ENCODE results near the gene SP140L.
"Not testable (repeated sequence)": the region's sequence is repeated elsewhere in the genome, so short reads cannot be mapped to it uniquely, and the experiment has no call there.

Gene SP140L

GRCh38 chr2:230362030-230362691 lies 35.2 kb downstream of the SP140L start:
- no peak overlapping the region for H3K4me3 ChIP-seq (ENCODE audit: insufficient read depth, low read depth, low read length)
- H3K36me3 ChIP-seq (ENCODE audit: control insufficient read depth, insufficient read depth, low read length), result no peaks in the 10 kb centered on the region
- no peaks in the 10 kb centered on the region for H3K4me1 ChIP-seq (ENCODE audit: control insufficient read depth, insufficient read depth, low read length)
- no peak overlapping the region for H3K27ac ChIP-seq (ENCODE audit: insufficient read depth, low read depth, low read length, poor library complexity, severe bottlenecking)
- no peaks in the 10 kb centered on the region for H3K9me3 ChIP-seq (ENCODE audit: control insufficient read depth, low read length)
- no peaks in the 10 kb centered on the region for H3K27me3 ChIP-seq (ENCODE audit: control insufficient read depth, insufficient read depth, low read length, poor library complexity, severe bottlenecking)
- WGBS, 2 experiments, result 96 to 100% methylated on average over 1 of the region's 1 CpG

GRCh38 chr2:230382108-230382507 lies 55.1 kb downstream of the SP140L start:
- H3K27ac ChIP-seq (ENCODE audit: insufficient read depth, low read depth, low read length, poor library complexity, severe bottlenecking), result no peak overlapping the region
- WGBS, 2 experiments, result 94 to 100% methylated on average over 2 of the region's 2 CpGs
- H3K4me1 ChIP-seq (ENCODE audit: control insufficient read depth, insufficient read depth, low read length), result no peaks in the 10 kb centered on the region
- H3K9me3 ChIP-seq (ENCODE audit: control insufficient read depth, low read length), result no peaks in the 10 kb centered on the region
- H3K4me3 ChIP-seq (ENCODE audit: insufficient read depth, low read depth, low read length), result no peak overlapping the region
- no peaks in the 10 kb centered on the region for H3K36me3 ChIP-seq (ENCODE audit: control insufficient read depth, insufficient read depth, low read length)
- H3K27me3 ChIP-seq (ENCODE audit: control insufficient read depth, insufficient read depth, low read length, poor library complexity, severe bottlenecking), result no peaks in the 10 kb centered on the region

DNA sequence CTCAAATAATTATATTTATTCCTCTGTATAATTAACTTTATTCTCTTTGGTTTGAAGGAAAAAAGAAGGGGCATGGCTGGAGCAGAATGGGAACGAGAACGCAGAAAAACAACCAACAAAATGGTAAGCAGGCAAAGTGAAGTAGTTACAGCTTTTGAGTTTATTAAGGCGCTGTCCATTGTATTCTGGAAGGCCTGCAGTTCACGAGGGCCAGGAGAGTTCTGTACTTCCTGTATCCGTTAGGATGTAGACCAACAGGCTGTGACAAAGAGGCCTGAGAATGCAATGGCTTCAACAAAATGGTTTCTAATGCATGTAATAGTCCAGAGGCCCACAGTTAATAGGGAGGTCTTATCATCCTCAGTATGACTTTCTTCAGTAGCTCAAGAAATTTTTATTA lies 56.5 kb downstream of the SP140L start:
- 92 to 94% methylated on average over 5 of the region's 5 CpGs for WGBS, 2 experiments
- H3K36me3 ChIP-seq (ENCODE audit: control insufficient read depth, insufficient read depth, low read length), result no peaks in the 10 kb centered on the region
- H3K4me1 ChIP-seq (ENCODE audit: control insufficient read depth, insufficient read depth, low read length), result no peaks in the 10 kb centered on the region

DNA sequence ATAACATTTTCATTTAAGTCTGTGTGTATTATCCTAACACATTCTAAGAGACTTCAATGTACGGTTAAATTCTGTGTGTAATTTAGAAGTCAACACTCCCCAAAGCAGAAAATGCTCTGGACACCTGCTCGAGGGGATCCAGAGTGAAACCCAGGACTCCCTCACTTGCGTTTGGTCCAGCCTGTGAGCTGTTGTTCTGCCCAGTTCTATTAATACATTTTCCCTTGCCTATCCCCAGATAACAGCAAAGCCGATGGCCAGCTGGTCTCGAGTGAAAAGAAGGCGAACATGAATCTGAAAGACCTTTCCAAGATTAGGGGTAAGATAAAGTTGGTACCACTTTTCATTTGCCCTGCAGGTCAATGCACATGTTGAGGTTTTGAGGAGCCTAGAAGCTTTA lies 58.0 kb downstream of the SP140L start:
- H3K27me3 ChIP-seq (ENCODE audit: control insufficient read depth, insufficient read depth, low read length, poor library complexity, severe bottlenecking), result no peaks in the 10 kb centered on the region
- no peak overlapping the region for H3K4me3 ChIP-seq (ENCODE audit: insufficient read depth, low read depth, low read length)
- no peak overlapping the region for H3K27ac ChIP-seq (ENCODE audit: insufficient read depth, low read depth, low read length, poor library complexity, severe bottlenecking)
- no peaks in the 10 kb centered on the region for H3K4me1 ChIP-seq (ENCODE audit: control insufficient read depth, insufficient read depth, low read length)
- 94 to 95% methylated on average over 6 of the region's 6 CpGs for WGBS, 2 experiments
- H3K36me3 ChIP-seq (ENCODE audit: control insufficient read depth, insufficient read depth, low read length), result no peaks in the 10 kb centered on the region
- H3K9me3 ChIP-seq (ENCODE audit: control insufficient read depth, low read length), result no peaks in the 10 kb centered on the region

More for the DNA sequence above, 56.5 kb downstream of the SP140L start:
- Histone ChIP-seq H3K27me3 (ENCODE audit: control insufficient read depth, insufficient read depth, low read length, poor library complexity, severe bottlenecking) (no peaks in the 10 kb centered on the region), H3K27ac (ENCODE audit: insufficient read depth, low read depth, low read length, poor library complexity, severe bottlenecking) (no peak overlapping the region), H3K9me3 (ENCODE audit: control insufficient read depth, low read length) (no peaks in the 10 kb centered on the region), H3K4me3 (ENCODE audit: insufficient read depth, low read depth, low read length) (no peak overlapping the region)

- Histone ChIP-seq H3K9me3 (ENCODE audit: control insufficient read depth, low read length) (no peaks in the 10 kb centered on the region), H3K27ac (ENCODE audit: insufficient read depth, low read depth, low read length, poor library complexity, severe bottlenecking) (no peak overlapping the region), H3K4me1 (ENCODE audit: control insufficient read depth, insufficient read depth, low read length) (no peaks in the 10 kb centered on the region), H3K4me3 (ENCODE audit: insufficient read depth, low read depth, low read length) (no peak overlapping the region), H3K27me3 (ENCODE audit: control insufficient read depth, insufficient read depth, low read length, poor library complexity, severe bottlenecking) (no peaks in the 10 kb centered on the region), H3K36me3 (ENCODE audit: control insufficient read depth, insufficient read depth, low read length) (no peaks in the 10 kb centered on the region)
- 88 to 90% methylated on average over 2 of the region's 2 CpGs for whole genome bisulfite sequencing, 2 experiments
These were observed 67.3 kb downstream of the SP140L start for GRCh38 chr2:230394301-230394700.

- H3K4me1 ChIP-seq (ENCODE audit: control insufficient read depth, insufficient read depth, low read length); H3K27me3 ChIP-seq (ENCODE audit: control insufficient read depth, insufficient read depth, low read length, poor library complexity, severe bottlenecking): not testable (repeated sequence)
- 94 to 96% methylated on average over 6 of the region's 6 CpGs for WGBS, 2 experiments
These were observed 71.7 kb downstream of the SP140L start for GRCh38 chr2:230398698-230399097.

GRCh38 chr2:230400041-230400440 lies 73.0 kb downstream of the SP140L start:
- Histone ChIP-seq H3K27ac (ENCODE audit: insufficient read depth, low read depth, low read length, poor library complexity, severe bottlenecking) (no peak overlapping the region), H3K4me1 (ENCODE audit: control insufficient read depth, insufficient read depth, low read length) (no peaks in the 10 kb centered on the region), H3K9me3 (ENCODE audit: control insufficient read depth, low read length) (no peaks in the 10 kb centered on the region), H3K4me3 (ENCODE audit: insufficient read depth, low read depth, low read length) (no peak overlapping the region), H3K36me3 (ENCODE audit: control insufficient read depth, insufficient read depth, low read length) (no peaks in the 10 kb centered on the region), H3K27me3 (ENCODE audit: control insufficient read depth, insufficient read depth, low read length, poor library complexity, severe bottlenecking) (no peaks in the 10 kb centered on the region)
- 93 to 96% methylated on average over 7 of the region's 7 CpGs for WGBS, 2 experiments

More at GRCh38 chr2:230398698-230399097, 71.7 kb downstream of the SP140L start:
- H3K27ac ChIP-seq (ENCODE audit: insufficient read depth, low read depth, low read length, poor library complexity, severe bottlenecking); H3K36me3 ChIP-seq (ENCODE audit: control insufficient read depth, insufficient read depth, low read length); H3K9me3 ChIP-seq (ENCODE audit: control insufficient read depth, low read length); H3K4me3 ChIP-seq (ENCODE audit: insufficient read depth, low read depth, low read length): not testable (repeated sequence)

DNA sequence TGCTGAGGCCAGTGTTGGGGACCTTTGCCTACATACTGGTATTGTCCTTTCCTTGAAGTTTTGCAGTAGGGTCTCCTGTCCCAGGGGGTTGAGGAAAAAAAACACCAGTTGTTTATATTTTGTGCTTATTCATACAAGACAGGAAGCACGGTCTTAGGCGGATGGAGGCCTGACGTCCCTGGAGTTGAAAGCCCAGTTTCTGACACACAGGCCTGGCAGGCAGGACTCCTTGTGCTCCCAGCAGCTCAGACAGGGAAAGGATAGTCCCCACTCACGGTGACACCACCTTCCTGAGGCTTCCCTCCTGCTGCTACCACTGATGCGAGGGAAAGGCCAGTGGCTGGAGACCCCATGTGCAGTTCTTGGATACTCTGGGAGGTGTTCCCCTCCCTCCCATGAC lies 73.5 kb downstream of the SP140L start:
- Histone ChIP-seq H3K9me3 (ENCODE audit: control insufficient read depth, low read length) (no peaks in the 10 kb centered on the region), H3K36me3 (ENCODE audit: control insufficient read depth, insufficient read depth, low read length) (no peaks in the 10 kb centered on the region), H3K4me1 (ENCODE audit: control insufficient read depth, insufficient read depth, low read length) (no peaks in the 10 kb centered on the region), H3K27me3 (ENCODE audit: control insufficient read depth, insufficient read depth, low read length, poor library complexity, severe bottlenecking) (no peaks in the 10 kb centered on the region), H3K4me3 (ENCODE audit: insufficient read depth, low read depth, low read length) (no peak overlapping the region), H3K27ac (ENCODE audit: insufficient read depth, low read depth, low read length, poor library complexity, severe bottlenecking) (no peak overlapping the region)
- 89 to 91% methylated on average over 5 of the region's 5 CpGs for WGBS, 2 experiments

GRCh38 chr2:230401026-230401425 lies 74.0 kb downstream of the SP140L start:
- not testable (repeated sequence) for H3K4me3 ChIP-seq (ENCODE audit: insufficient read depth, low read depth, low read length); H3K4me1 ChIP-seq (ENCODE audit: control insufficient read depth, insufficient read depth, low read length); H3K36me3 ChIP-seq (ENCODE audit: control insufficient read depth, insufficient read depth, low read length); H3K9me3 ChIP-seq (ENCODE audit: control insufficient read depth, low read length); H3K27ac ChIP-seq (ENCODE audit: insufficient read depth, low read depth, low read length, poor library complexity, severe bottlenecking); H3K27me3 ChIP-seq (ENCODE audit: control insufficient read depth, insufficient read depth, low read length, poor library complexity, severe bottlenecking)
- 92 to 100% methylated on average over 1 of the region's 6 CpGs for WGBS, 2 experiments

- H3K36me3 ChIP-seq (ENCODE audit: control insufficient read depth, insufficient read depth, low read length), result no peaks in the 10 kb centered on the region
- no peak overlapping the region for H3K4me3 ChIP-seq (ENCODE audit: insufficient read depth, low read depth, low read length)
- H3K4me1 ChIP-seq (ENCODE audit: control insufficient read depth, insufficient read depth, low read length), result no peaks in the 10 kb centered on the region
- 85 to 87% methylated on average over 7 of the region's 7 CpGs for WGBS, 2 experiments
- H3K27ac ChIP-seq (ENCODE audit: insufficient read depth, low read depth, low read length, poor library complexity, severe bottlenecking), result no peak overlapping the region
- no peaks in the 10 kb centered on the region for H3K27me3 ChIP-seq (ENCODE audit: control insufficient read depth, insufficient read depth, low read length, poor library complexity, severe bottlenecking)
- H3K9me3 ChIP-seq (ENCODE audit: control insufficient read depth, low read length), result no peaks in the 10 kb centered on the region
These were observed 76.8 kb downstream of the SP140L start for GRCh38 chr2:230403746-230404145.

GRCh38 chr2:230405824-230406223 lies 78.8 kb downstream of the SP140L start:
- Histone ChIP-seq H3K9me3 (ENCODE audit: control insufficient read depth, low read length) (no peaks in the 10 kb centered on the region), H3K36me3 (ENCODE audit: control insufficient read depth, insufficient read depth, low read length) (no peaks in the 10 kb centered on the region), H3K27me3 (ENCODE audit: control insufficient read depth, insufficient read depth, low read length, poor library complexity, severe bottlenecking) (peaks cover 8% of the 10 kb centered on the region), H3K4me1 (ENCODE audit: control insufficient read depth, insufficient read depth, low read length) (no peaks in the 10 kb centered on the region), H3K27ac (ENCODE audit: insufficient read depth, low read depth, low read length, poor library complexity, severe bottlenecking) (no peak overlapping the region), H3K4me3 (ENCODE audit: insufficient read depth, low read depth, low read length) (no peak overlapping the region)
- 90 to 92% methylated on average over 3 of the region's 3 CpGs for WGBS, 2 experiments
